CD4-positive, alpha-beta T cell treated with Interleukin-17A for 4 hours (primary cell): ENCODE results near the gene OR11L1.

Experiments
- DNase-seq: peaks from one replicate; pipeline ENCODE4 v3.0.0-alpha.2; 2020; ENCODE audit warnings: mixed read lengths

Gene OR11L1, protein sequence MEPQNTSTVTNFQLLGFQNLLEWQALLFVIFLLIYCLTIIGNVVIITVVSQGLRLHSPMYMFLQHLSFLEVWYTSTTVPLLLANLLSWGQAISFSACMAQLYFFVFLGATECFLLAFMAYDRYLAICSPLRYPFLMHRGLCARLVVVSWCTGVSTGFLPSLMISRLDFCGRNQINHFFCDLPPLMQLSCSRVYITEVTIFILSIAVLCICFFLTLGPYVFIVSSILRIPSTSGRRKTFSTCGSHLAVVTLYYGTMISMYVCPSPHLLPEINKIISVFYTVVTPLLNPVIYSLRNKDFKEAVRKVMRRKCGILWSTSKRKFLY

DNA sequence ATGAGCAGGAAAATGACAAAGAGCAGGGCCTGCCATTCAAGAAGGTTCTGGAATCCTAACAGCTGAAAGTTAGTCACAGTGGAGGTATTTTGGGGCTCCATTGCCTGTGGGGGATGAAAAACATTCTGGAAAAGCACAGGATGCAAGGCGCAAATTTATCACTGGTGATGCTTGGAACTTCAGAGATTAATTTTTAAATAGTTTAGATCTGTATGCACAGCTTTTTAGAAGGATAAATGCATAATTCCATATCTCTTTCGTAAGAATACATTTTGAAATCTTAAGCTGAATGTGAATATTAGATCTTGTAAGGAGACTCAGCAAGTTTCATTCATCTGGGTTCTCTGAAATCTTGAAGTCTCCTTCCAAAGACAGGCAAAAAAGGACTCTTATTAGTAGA lies at the start of gene OR11L1:
TSS of gene OR11L1 (minus strand) at position 101 of the 400 bp plus-strand sequence. CDS start at position 101, 0 bp downstream.
- no peak for DNase-seq

DNA sequence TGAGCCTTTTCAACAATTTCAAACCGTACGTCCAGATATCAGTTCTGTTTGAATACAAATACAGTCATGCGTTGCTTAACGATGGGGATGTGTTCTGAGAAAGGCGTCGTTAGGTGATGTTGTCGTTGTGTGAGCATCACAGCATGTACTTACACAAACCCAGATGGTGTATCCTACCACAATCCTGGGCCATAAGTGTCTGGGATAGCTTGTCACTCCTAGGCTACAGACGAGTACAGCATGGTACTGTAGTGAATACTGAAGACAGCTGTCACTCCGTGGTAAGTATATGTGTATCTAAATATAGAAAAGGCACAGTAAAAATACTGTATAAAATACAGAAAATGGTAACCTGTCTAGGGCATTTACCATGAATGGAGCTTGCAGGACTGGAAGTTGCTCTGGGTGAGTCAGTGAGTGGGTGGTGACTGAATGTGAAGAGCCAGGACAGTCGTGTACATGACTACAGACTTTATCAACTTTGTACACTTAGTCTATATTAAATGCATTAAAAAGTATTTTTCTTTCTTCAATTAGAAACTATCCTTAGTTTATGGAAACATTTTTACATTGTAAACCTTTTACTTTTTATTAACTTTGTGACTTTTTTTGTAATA lies 43.2 kb upstream of the OR11L1 start:
- no peak for DNase-seq

DNA sequence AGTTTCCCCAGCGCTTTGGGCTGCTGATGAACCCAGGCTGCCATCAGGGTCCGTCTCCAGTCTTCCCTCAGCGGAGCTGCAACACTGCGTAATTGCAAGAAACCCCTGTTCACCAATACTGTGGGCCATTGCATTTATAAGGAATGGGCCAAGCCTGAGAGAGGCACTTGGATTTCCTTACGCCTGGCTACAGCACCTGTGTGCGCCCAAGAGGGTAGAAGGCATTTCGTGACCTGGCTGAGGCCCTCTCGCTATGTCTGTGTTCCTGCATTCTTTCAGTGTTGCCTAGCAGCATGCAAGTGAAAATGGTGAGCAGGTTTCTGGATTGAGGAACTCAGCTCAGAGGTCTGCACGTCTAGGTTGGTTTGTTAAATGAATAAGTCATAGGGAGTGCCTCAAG lies 41.6 kb upstream of the OR11L1 start:
- no peak for DNase-seq

DNA sequence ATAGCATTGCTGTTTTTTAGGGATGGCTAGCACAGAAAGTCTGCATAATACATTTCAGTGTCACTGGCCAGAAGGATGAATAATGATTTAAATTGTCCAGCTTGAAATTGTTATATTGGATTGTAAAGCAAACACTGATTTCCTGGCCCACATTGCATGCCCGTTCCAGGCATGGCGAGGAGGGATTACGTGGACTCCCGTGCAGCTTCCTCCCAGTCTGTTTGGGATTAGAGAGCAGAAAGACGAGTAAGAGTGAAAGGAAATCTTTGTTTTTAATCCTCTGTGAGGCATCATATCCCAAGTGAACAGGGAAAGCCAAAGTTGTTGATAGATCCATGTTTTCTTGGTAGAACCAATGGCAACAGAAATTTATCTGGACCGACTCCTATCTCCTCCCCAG lies 23.7 kb upstream of the OR11L1 start:
- no peak for DNase-seq

DNA sequence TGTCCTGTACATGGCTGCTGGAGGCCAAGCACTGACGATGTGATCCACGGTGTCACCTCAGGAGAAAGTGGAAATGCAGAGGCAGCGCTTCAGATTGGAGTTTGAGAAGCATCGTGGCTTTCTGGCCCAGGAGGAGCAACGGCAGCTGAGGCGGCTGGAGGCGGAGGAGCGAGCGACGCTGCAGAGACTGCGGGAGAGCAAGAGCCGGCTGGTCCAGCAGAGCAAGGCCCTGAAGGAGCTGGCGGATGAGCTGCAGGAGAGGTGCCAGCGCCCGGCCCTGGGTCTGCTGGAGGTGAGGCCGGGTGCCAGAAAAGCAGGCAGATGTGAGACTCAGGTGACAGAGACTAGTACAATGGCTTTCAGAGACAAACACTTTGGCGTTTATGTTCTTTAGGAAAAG lies 22.9 kb upstream of the OR11L1 start:
- DNase-seq, result no peak

DNA sequence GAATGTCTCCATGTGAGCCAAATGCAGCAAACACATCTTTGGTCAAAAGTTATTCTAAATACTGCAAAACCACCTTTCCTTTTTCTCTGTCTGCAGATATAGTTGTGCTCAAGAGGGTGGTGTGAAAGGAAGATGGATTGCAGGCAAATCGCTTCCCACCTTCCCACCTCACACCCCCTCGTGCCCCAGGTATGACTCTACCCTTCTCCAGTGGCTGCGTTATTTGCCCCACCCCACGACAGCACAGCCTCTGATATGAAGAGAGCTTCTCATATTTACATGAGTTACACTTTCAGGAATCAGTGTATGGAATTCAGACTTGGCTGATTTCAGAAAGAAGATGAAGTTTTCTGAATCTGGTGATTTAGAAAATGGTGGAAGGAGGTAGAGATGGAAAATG lies 21.1 kb upstream of the OR11L1 start:
- DNase-seq, result no peak

DNA sequence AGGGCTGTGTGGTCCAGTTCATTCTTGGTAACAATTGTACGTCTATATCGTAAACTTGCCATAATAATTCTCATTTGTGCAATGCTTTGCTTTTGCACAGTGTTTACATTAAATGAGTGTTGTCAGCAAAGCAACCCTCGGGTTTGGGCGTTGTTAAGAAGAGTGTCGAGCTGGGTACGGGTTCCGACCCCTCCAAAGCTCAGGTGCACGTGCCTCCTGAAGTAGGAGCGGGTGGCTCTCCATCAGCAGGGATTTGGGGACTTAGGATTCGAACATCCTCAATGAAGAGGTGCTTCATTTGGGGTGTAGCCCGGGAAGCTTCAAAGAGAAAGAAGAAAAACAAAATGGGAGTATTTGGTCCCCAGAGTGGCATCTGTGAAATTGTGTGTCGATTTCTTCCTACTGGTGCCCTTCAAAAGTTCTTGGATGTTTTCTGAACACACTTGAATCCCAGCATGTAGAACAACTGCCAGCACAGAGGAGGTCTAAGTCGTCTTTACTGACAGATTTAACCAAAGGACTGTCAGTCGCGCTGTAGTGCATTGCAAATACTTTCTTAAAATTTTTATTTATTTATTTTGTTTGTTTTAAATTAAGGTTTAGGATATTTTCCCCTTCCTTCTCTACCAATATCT lies 16.4 kb upstream of the OR11L1 start:
- DNase-seq, result no peak

DNA sequence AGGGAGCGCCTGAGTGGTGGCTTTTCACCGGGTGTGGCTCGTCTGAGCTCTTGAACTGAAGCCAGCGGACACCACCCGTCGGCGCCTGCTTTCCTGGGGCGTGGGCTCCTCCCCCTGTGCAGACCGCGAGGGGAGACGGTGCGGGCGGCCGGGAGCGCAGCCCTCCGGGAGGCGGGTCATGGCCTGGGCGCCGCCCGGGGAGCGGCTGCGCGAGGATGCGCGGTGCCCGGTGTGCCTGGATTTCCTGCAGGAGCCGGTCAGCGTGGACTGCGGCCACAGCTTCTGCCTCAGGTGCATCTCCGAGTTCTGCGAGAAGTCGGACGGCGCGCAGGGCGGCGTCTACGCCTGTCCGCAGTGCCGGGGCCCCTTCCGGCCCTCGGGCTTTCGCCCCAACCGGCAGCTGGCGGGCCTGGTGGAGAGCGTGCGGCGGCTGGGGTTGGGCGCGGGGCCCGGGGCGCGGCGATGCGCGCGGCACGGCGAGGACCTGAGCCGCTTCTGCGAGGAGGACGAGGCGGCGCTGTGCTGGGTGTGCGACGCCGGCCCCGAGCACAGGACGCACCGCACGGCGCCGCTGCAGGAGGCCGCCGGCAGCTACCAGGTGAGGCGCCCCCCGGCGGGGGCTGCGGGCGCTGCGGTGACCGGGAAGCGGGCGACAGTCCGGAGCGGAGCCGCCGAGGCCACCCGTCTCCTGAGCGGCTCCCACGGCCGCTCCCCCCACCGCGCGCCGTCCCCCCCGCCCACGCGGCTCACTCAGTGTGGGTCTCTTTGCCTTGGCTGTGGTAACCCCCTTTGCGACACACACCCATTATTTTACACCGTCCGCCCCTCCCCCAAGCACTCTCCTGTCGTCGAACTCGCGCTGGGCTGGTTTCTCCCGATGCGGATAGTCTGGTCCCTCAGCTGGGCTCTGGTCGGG lies 15.6 kb upstream of the OR11L1 start, which contains the start of gene TRIM58:
TSS of gene TRIM58 (plus strand) at position 119 of the 916 bp plus-strand sequence. CDS start at position 179, 60 bp downstream.
- DNase-seq, result no peak

DNA sequence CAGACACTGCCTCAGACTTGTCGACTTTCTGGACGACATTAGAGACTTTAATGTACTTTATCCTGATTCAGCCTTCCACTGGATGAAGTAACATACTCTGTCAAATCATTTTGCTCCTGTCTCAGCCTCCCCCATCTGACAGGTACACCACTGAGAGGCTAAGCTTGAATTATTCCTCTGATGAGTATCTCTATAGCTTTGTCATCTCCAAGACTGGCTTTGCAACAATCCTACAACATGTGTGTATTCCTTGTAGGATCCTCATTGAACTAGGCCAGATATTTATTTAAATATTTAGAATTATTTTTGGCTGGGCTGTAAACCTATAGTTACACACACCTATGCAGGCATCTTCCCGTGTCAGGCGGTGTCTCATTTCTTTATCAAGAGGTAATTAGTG lies 14.2 kb upstream of the OR11L1 start:
- DNase-seq, result no peak

DNA sequence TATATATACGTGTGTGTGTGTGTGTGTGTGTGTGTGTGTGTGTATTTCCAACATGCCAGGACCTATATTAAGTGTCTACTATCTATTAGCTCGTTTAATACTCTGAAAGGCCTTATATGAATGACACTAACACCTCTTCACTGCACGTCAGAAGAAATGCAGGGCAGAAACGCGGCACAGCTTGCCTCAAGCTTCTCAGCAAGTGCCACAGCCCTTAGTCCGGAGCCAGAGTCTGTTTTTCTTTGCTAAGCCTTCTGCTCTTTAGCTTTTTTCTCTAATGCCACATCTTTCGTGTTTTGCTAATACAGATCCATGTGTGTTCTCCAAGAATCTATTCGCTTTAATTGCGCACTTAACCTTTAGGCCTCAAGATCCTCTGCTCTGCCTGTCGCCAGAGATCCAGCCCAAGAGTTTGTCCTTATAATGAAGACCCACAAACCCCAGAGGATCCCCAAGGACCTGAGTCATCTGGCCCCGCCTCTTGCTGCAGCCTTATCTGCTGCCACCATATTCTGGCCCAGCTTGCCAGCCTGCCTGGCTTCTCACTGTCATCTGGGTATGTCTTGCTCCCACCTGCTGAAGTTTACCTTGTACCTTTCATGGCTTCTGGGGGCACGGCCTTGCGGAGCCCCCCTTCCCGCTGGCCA lies 13.3 kb upstream of the OR11L1 start:
- no peak for DNase-seq

DNA sequence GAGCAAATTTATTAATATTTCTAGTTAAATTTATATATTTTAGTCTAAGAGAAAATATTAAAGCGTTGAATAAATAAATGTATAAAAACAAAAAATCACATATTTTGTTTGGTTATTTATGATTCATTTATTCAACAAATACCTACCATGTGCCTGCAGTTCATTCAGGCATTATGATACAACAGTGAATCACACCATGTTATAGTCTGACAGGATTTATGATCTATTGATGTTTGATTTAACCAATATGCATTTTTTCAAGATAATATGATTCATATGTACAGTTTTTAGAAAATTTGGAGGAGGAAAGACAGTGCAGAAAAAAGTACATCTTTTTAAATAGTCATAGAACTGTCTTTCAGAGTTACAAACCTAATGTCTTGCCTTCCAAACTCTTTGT lies 7.9 kb upstream of the OR11L1 start:
- DNase-seq, result no peak

DNA sequence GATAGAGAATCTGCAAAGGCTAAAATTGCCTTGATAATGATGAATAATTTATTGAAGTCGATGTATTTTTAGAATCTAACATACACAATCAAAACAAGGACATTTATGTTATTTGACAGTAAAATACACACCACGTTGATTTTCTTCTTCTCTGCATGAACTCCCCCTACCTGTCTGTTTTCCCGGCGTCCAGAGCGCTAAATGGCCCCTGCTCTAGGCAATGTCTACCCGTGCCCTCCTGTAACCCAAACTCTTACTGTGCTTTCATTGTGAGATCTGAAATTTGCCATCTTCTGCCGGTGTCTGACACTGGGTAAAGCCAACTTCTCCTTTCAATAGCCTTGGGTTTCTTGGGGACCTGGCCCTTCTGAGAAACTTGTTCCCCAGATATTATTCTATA lies 6.7 kb upstream of the OR11L1 start:
- DNase-seq, result no peak

DNA sequence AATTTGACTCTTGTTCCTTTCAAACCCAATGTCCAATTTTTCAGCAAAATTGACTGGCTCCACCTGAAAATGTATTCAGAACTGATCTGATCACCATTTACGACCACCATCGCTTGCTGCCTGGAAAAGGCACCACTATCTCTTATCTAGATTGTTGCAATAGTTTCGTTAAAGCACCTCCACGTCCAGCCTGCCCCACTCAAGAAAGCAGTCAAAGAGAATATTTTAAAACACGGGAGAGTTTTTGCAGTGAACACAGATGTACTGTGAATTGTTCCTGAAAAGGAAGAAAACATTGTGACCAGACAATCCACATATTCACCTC lies 4.0 kb upstream of the OR11L1 start:
- no peak for DNase-seq

DNA sequence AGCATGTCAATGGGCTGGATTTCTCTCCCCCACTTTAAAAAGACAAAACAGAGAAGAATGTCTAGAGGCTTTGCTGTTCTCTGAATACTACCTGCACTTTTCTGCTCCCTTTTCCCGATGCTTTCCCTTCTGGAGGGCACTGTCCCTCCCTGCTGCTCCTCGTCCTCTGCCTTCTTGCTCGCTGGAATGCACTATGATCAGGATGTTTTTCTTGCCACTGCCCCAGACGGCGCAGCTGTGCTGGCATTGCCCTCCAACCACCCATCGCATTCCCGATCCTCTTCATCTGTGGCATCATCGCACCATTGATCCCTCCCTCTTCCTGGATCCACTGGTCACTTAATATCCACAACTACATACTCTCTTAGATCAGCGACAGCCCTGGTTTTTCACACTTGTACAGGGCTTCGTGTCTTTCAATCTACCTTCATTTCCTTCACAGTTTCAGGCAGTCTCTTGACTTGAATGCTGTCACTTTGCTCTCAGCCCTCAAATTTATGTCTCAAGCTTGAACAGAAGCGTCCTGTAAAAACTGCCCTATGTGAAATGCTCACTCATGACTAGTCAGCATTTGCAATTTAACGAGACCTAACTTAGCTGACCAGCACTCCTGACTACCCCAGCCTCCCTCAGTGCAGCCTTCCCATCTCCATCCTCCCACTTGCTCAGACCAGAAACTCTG lies 3.5 kb upstream of the OR11L1 start:
- no peak for DNase-seq

DNA sequence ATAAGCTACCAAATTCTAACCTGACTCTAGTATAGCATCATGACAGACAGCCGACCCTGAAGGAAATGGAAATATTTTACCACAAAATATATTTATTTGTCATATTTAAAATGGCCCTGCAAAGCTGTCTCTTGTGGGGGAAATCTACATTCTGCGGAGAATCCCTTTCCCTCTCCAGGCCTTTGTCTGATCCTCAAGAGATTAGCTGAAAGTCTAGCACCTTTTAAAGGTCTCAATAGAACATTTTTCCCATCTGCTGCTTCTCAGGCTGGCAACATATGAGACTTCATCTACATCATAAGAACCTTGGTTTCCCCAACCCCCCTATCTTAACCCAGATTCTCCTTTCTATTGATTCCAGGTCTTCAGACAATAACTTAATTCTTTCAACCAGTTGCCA lies 1.7 kb upstream of the OR11L1 start:
- no peak for DNase-seq

DNA sequence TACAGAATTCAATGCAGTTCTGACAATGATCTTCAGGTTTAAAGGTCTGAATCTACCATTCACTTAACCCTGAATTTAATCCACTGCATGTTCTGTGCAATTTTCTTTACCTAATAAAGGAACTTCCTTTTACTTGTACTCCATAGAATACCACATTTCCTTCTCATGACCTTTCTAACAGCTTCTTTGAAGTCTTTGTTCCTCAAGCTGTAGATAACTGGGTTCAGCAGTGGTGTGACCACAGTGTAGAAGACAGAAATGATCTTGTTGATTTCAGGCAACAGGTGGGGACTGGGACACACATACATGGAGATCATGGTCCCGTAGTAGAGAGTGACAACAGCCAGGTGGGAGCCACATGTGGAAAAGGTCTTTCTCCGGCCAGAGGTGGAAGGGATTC lies 878 bp downstream of the OR11L1 start:
- DNase-seq, result no peak

DNA sequence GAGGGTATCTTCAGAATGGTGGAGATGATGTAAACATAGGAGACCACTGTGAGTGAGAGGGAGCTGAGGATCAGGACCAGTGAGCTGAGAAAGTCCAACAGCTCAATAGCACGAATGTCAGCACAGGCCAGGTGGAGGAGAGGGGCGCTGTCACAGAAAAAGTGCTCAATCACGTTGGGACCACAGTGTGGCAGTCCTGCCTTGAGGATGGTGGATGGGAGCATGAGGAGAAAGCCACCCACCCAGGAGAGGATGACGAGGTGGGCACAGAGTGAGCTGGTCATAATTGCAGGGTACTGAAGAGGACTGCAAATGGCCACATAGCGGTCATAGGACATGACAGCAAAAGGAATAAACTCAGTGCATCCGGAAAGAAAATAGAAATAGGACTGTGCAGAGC lies 8.1 kb downstream of the OR11L1 start:
- no peak for DNase-seq

DNA sequence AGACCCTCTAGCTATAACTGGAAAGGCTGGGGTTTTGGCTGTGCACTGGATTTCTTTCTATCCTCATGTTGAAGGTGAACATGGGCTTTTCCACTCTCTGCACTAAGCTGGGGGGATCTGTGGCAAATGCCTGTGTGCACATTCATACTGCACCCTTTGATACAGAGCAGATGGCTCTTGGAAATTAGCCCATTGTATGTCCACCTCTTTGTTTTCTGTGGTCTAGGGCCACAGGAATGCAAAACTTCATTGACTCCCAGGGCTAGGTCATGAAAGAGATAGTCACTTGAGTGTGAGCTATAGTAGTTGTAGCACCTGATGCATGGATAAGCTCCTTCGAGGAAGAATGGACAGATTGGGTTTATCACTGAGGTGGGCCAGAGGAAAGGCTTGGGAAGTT lies 12.0 kb downstream of the OR11L1 start:
- DNase-seq, result no peak

DNA sequence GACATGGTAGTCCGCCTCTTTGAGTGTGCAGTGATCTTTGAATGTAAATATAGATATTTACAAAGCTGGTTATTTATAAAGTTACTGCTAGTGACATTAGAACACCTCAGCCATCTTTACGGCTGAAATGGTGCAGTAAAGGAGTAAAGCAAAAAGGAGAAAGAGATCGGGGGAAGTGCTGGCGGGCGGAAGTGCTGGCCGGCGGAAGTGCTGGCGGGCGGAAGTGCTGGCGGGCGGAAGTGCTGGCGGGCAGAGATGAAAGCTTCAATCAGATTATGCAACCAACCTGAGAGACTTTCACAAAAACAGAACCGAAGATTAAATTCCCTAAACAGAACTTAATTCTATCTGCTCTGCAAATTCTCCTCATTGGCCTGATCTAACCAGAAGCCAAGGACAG lies 16.3 kb downstream of the OR11L1 start:
- no peak for DNase-seq

DNA sequence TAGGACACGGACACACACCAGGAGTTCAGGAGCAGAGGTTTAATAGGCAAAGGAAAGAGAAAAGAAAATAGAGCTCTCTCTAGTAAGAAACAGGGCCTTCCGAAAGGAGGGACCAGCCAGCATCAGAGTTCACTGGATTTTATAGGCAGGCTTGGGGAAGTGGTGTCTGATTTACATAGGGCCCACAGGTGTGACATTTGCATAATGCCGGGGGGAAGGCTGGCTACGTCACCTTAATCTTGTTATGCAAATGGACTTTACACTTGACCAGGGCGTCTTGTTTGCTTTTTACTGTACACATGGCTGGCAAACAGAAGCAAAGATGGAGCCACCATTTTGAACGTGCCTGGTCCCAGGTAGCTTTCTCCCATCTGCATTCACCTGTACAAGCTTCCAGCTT lies 17.7 kb downstream of the OR11L1 start, which contains the start of gene OR14A16:
TSS of gene OR14A16 (minus strand) at position 97 of the 400 bp plus-strand sequence. CDS start 8,390 bp downstream, outside the sequence.
- no peak for DNase-seq

DNA sequence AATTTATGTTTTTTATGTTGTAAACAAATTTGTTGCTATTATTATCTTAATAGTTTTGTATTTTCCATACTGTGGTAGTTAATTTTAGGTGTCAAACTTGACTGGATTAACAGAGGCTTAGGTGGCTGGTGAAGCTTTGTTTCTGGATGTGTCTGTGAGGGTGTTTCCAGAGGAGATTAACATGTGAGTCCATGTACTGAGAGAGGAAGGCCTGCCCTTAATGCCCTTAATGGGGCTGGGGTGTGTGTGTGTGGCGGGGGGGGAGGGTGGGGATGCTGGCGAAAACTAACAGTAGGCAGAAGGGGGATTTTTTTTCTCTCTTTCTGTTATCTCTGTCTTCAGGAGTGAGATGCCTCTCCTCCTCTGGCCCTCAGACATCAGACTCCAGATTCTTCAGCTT lies 19.6 kb downstream of the OR11L1 start:
- no peak for DNase-seq

DNA sequence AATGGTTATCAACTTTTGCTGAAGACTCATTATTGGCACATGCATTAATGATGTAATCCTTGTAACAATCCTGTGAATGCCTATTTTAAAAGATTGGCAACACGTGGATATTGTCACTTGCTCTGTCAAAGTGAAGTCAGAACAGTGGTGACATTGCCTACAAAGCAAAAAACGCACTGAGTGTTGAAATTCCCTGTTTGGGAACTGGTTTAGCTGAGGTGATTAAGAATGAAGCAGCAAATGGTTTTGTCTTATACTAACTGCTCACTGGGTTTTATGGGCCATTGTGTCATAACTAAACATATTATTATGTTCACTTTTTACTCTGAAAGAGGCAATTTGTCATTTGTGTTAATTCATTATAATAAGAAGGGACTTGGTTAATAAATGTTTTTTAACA lies 29.1 kb downstream of the OR11L1 start:
- DNase-seq, result no peak
